Endothelial cell of umbilical vein (primary cell): Measurements from ENCODE around the gene KLHL41.

ENCODE experiments used
- CTCF ChIP-seq, 2 donors: IDR thresholded peaks; 1 replicate in 1 of 2; 2 replicates in 1 of 2; pipeline ENCODE4 v1.5.1; 2011; ENCODE audit warnings: low read length in 2 of 2, mild to moderate bottlenecking in 2 of 2, moderate library complexity in 2 of 2, control low read depth in 1 of 2, inconsistent platforms in 1 of 2, low read depth in 1 of 2; ENCODE audit not compliant: insufficient read depth in 1 of 2; ENCODE audit errors: extremely low read depth in 1 of 2
- EZH2 ChIP-seq: IDR thresholded peaks from 2 replicates; pipeline ENCODE4 v1.6.1; 2012; ENCODE audit warnings: borderline replicate concordance, low read depth, mild to moderate bottlenecking, moderate library complexity, low read length, inconsistent platforms; ENCODE audit not compliant: severe bottlenecking
- JUN ChIP-seq: IDR thresholded peaks from 2 replicates; pipeline ENCODE4 v1.6.1; 2011; ENCODE audit warnings: borderline replicate concordance, low read depth; ENCODE audit not compliant: insufficient read length, insufficient read depth
- POLR2A ChIP-seq: IDR thresholded peaks from 2 replicates; pipeline ENCODE4 v1.6.1; 2012; ENCODE audit warnings: low read depth, mild to moderate bottlenecking, control low read depth, low read length
- POLR2AphosphoS5 ChIP-seq: IDR thresholded peaks from 2 replicates; pipeline ENCODE4 v1.6.1; 2012; ENCODE audit warnings: low read depth, mild to moderate bottlenecking, control low read depth, low read length, moderate library complexity; ENCODE audit not compliant: insufficient read depth
- TF ChIP-seq, protein P1 (sequence below): IDR thresholded peaks from 2 replicates; pipeline ENCODE4 v1.6.1; 2011; ENCODE audit not compliant: insufficient read depth, insufficient read length

DNA sequence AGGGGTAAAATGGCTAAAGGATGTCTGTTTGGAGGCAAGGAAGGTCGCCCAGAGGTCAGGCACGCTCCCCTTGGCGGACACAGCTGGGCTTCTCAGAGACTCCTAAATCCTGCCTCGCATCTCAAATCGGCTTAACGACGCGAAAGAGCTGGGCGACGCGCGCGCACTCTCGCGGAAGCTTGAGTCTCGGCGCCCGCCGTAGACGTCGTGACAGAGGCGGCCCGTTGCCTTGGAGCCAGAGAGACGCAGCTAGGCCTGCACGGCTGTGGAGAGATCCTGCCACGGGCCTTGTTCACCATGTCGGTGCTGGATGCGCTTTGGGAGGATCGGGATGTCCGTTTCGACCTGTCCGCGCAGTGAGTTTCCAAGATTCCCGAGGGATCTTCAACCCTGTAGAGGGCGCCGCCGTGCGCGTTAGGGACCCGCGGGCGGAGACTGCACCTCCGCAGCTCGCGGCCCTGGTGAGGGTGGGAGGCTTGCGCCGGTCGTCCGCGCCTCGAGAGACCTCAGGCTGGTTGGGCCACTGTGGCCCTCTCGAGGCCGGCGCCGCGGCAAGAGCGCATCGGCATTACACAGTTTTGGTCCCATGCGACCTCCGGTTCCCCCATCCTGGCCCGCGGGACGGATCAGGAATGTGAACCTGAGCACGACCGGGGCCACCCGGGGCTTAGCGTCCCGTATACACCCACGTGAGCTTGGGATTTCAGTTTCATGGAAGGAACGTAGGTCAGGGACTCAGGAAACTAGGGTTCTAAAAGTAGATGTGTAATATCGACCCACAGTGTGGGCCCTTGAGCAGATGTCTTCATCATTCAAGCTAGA, 30.0 kb upstream of the KLHL41 start, which contains the start of gene BBS5:
- TF ChIP-seq CTCF (IDR thresholded peaks at IDR 0.05; ENCODE audit: extremely low read depth in 1 of 2, insufficient read depth in 1 of 2, low read depth in 1 of 2, low read length in 2 of 2) (peak; percentile 55 to 64), EZH2 (no peak), POLR2A (peak; percentile 31), POLR2AphosphoS5 (peak; percentile 61), JUN (no peak)
- TF ChIP-seq, protein P1, sequence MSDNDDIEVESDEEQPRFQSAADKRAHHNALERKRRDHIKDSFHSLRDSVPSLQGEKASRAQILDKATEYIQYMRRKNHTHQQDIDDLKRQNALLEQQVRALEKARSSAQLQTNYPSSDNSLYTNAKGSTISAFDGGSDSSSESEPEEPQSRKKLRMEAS, result peak; percentile 41
